Ishikawa (cell line): Measurements from ENCODE around the gene PRUNE2.

ENCODE experiments used
- CEBPB ChIP-seq: IDR thresholded peaks from 2 replicates; pipeline ENCODE4 v1.6.1; 2012
- CREB1 ChIP-seq: IDR thresholded peaks from 2 replicates; pipeline ENCODE4 v1.6.1; 2012; ENCODE audit warnings: low read depth
- EGR1 ChIP-seq: IDR thresholded peaks from 2 replicates; pipeline ENCODE4 v1.6.1; 2012
- EP300 ChIP-seq: IDR thresholded peaks from 2 replicates; pipeline ENCODE4 v1.6.1; 2012; ENCODE audit warnings: borderline replicate concordance
- MAX ChIP-seq: IDR thresholded peaks from 2 replicates; pipeline ENCODE4 v1.6.1; 2012
- REST ChIP-seq: IDR thresholded peaks from 2 replicates; pipeline ENCODE4 v1.6.1; 2012; ENCODE audit warnings: low read depth, mild to moderate bottlenecking
- ZBTB7A ChIP-seq: IDR thresholded peaks from 2 replicates; pipeline ENCODE4 v1.6.1; 2012; ENCODE audit warnings: low read depth

- TF ChIP-seq CEBPB (no peak), REST (no peak), CREB1 (no peak), EP300 (no peak), MAX (no peak), EGR1 (no peak), ZBTB7A (no peak)
These were observed 25.7 kb downstream of the PRUNE2 start for GRCh38 chr9:76880210-76880609.
